ENCODE data around the gene PTGFRN. TPM values are rescaled to one million over a fixed set of nuclear protein-coding genes. Genes with fewer than 3 reads are reported as not detected.
A peak's percentile ranks its signal among the peaks of the same experiment; 100 is the strongest.

PTGFRN gene
- total and polyA plus RNA-seq, 2 experiments from 2014 or later: 16.6 to 31.0 TPM

- Histone ChIP-seq H3K79me2 (no peaks in the 10 kb centered on the region), H3K36me3 (replicated peaks; ENCODE audit: insufficient read depth, low read depth) (no peaks in the 10 kb centered on the region), H3K27me3 (no peaks in the 10 kb centered on the region), H3K4me3 (no peak overlapping the region), H4K20me1 (ENCODE audit: insufficient read depth, poor library complexity, severe bottlenecking) (no peaks in the 10 kb centered on the region), H3K9me3 (ENCODE audit: low read depth) (no peaks in the 10 kb centered on the region), H3K9me2 (replicated peaks; ENCODE audit: insufficient read depth) (no peaks in the 10 kb centered on the region), H3K4me1 (ENCODE audit: insufficient read depth) (no peaks in the 10 kb centered on the region), H3K4me2 (no peak overlapping the region), H3K27ac (no peak overlapping the region), H2AFZ (no peak overlapping the region)
- no peak for DNase-seq (ENCODE audit: low spot score)
- over 99% methylated on average over 7 of the region's 7 CpGs for WGBS (ENCODE audit: low lambda C conversion rate, missing lambda C conversion rate)
- TF ChIP-seq CTCF (IDR thresholded peaks at IDR 0.05; ENCODE audit: poor library complexity) (no peak), EZH2 (IDR thresholded peaks at IDR 0.05; ENCODE audit: borderline replicate concordance) (no peak), EZH2phosphoT487 (IDR thresholded peaks at IDR 0.05; ENCODE audit: low read depth, severe bottlenecking, unreplicated experiment) (no peak)
Measured at GRCh38 chr1:116993286-116993685, 83.6 kb downstream of the PTGFRN start.

DNA sequence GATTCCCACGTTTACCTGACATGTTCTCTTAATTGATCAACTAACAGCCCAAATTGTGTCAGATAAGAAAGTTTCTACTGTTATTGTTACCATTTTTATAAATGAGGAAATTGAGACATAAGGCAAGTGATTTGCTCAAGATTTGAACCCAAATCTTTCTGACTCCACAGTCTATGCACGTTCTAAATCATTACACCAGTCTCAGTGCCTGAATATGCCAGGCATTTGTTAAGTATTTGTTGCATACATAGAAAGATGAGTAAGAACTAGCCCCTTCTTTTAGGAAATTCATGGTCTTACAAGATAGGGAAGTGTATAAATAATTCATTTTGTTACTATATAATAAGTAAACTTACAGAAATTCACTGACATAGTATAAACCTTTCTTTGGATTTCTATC, 84.7 kb downstream of the PTGFRN start:
- Histone ChIP-seq H3K4me3 (no peak overlapping the region), H3K9me3 (ENCODE audit: low read depth) (no peaks in the 10 kb centered on the region), H3K4me2 (no peak overlapping the region), H3K79me2 (no peaks in the 10 kb centered on the region), H3K9me2 (replicated peaks; ENCODE audit: insufficient read depth) (no peaks in the 10 kb centered on the region), H3K4me1 (ENCODE audit: insufficient read depth) (no peaks in the 10 kb centered on the region), H2AFZ (no peak overlapping the region), H3K27me3 (no peaks in the 10 kb centered on the region), H4K20me1 (ENCODE audit: insufficient read depth, poor library complexity, severe bottlenecking) (no peaks in the 10 kb centered on the region), H3K27ac (no peak overlapping the region), H3K36me3 (replicated peaks; ENCODE audit: insufficient read depth, low read depth) (no peaks in the 10 kb centered on the region)
- DNase-seq (ENCODE audit: low spot score): no peak
- 89% methylated on average over 2 of the region's 2 CpGs for WGBS (ENCODE audit: low lambda C conversion rate, missing lambda C conversion rate)
- TF ChIP-seq EZH2 (IDR thresholded peaks at IDR 0.05; ENCODE audit: borderline replicate concordance) (no peak), EZH2phosphoT487 (IDR thresholded peaks at IDR 0.05; ENCODE audit: low read depth, severe bottlenecking, unreplicated experiment) (no peak), CTCF (IDR thresholded peaks at IDR 0.05; ENCODE audit: poor library complexity) (no peak)

DNA sequence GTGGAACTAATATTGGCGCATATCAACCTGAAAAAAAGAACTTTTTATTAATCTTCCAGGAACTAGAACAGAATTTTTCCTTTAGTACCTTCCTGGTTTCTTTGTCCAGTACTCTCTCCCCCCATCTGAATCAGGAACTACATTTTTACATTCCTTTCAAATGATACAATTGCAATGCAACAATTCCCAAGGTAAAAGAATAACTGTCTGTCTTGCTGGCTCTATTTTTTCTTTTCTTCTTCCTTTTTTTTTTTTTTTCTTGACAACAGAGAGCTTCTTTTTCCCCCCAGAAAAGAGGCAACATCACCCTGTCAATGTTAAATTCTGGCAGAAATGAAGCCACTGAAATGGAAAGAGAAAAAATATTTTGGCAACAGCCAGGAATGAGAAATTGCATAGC, 87.3 kb downstream of the PTGFRN start:
- Histone ChIP-seq H4K20me1 (ENCODE audit: insufficient read depth, poor library complexity, severe bottlenecking) (no peaks in the 10 kb centered on the region), H3K9me3 (ENCODE audit: low read depth) (no peaks in the 10 kb centered on the region), H2AFZ (no peak overlapping the region), H3K4me3 (no peak overlapping the region), H3K4me2 (no peak overlapping the region), H3K27me3 (no peaks in the 10 kb centered on the region), H3K27ac (peak overlapping the region; percentile 48), H3K36me3 (replicated peaks; ENCODE audit: insufficient read depth, low read depth) (no peaks in the 10 kb centered on the region), H3K79me2 (no peaks in the 10 kb centered on the region), H3K4me1 (ENCODE audit: insufficient read depth) (no peaks in the 10 kb centered on the region), H3K9me2 (replicated peaks; ENCODE audit: insufficient read depth) (no peaks in the 10 kb centered on the region)
- TF ChIP-seq CTCF (IDR thresholded peaks at IDR 0.05; ENCODE audit: poor library complexity) (no peak), EZH2phosphoT487 (IDR thresholded peaks at IDR 0.05; ENCODE audit: low read depth, severe bottlenecking, unreplicated experiment) (no peak), EZH2 (IDR thresholded peaks at IDR 0.05; ENCODE audit: borderline replicate concordance) (no peak)
- no peak for DNase-seq (ENCODE audit: low spot score)
- 100% methylated on average over 1 of the region's 1 CpG for WGBS (ENCODE audit: low lambda C conversion rate, missing lambda C conversion rate)

- no peaks in the 10 kb centered on the region for H3K79me2 ChIP-seq
- no peak for DNase-seq (ENCODE audit: low spot score)
- no peaks in the 10 kb centered on the region for H3K9me2 ChIP-seq (replicated peaks; ENCODE audit: insufficient read depth)
- no peaks in the 10 kb centered on the region for H3K9me3 ChIP-seq (ENCODE audit: low read depth)
- no peak overlapping the region for H3K4me3 ChIP-seq
- no peak overlapping the region for H3K4me2 ChIP-seq
- TF ChIP-seq EZH2 (IDR thresholded peaks at IDR 0.05; ENCODE audit: borderline replicate concordance): no peak
- no peak for TF ChIP-seq EZH2phosphoT487 (IDR thresholded peaks at IDR 0.05; ENCODE audit: low read depth, severe bottlenecking, unreplicated experiment)
- no peak for TF ChIP-seq CTCF (IDR thresholded peaks at IDR 0.05; ENCODE audit: poor library complexity)
- H4K20me1 ChIP-seq (ENCODE audit: insufficient read depth, poor library complexity, severe bottlenecking): no peaks in the 10 kb centered on the region
- H3K4me1 ChIP-seq (ENCODE audit: insufficient read depth): no peaks in the 10 kb centered on the region
- no peaks in the 10 kb centered on the region for H3K27me3 ChIP-seq
- H3K27ac ChIP-seq: no peak overlapping the region
- H3K36me3 ChIP-seq (replicated peaks; ENCODE audit: insufficient read depth, low read depth): no peaks in the 10 kb centered on the region
- no peak overlapping the region for H2AFZ ChIP-seq
Measured at GRCh38 chr1:116997636-116998035, 87.9 kb downstream of the PTGFRN start.

All from hepatocyte (in vitro differentiated cells).